ENCODE results near the gene GPATCH3. TPM values are rescaled to one million over a fixed set of nuclear protein-coding genes. Genes with fewer than 3 reads are reported as not detected.

GPATCH3 gene
- total RNA-seq, 1 donor from 2014 or later = 7.9 TPM

- intact Hi-C loops (cut with micrococcal nuclease) = no loop called here
- no peaks in the 10 kb centered on the region for H3K9me3 ChIP-seq (replicated peaks)
- H3K27me3 ChIP-seq (ENCODE audit: low read depth) = no peaks in the 10 kb centered on the region
- H3K27ac ChIP-seq (replicated peaks) = no peak within 1 kb of the TSS
- peak within 1 kb of the TSS; percentile 75 for H3K4me3 ChIP-seq
- DNase-seq = no peak
- no peaks in the 10 kb centered on the region for H3K36me3 ChIP-seq
- H3K4me1 ChIP-seq = peaks cover 21% of the 10 kb centered on the region
- no peak for TF ChIP-seq CTCF (IDR thresholded peaks at IDR 0.05; ENCODE audit: borderline replicate concordance)
Observed at GRCh38 chr1:26862781-26863684, 37.2 kb downstream of the GPATCH3 start, which contains the start of gene SFN. SFN (plus strand) TSS chr1:26863149; CDS start chr1:26863213, 64 bp downstream.

GRCh38 chr1:26861889-26862378 lies 38.3 kb downstream of the GPATCH3 start:
- Histone ChIP-seq H3K9me3 (replicated peaks) (no peaks in the 10 kb centered on the region), H3K4me1 (peaks cover 21% of the 10 kb centered on the region), H3K36me3 (peaks cover 4% of the 10 kb centered on the region), H3K4me3 (no peak overlapping the region), H3K27ac (replicated peaks) (no peak overlapping the region), H3K27me3 (ENCODE audit: low read depth) (no peaks in the 10 kb centered on the region)
- no peak for TF ChIP-seq CTCF (IDR thresholded peaks at IDR 0.05; ENCODE audit: borderline replicate concordance)
- intact Hi-C loops (cut with micrococcal nuclease) = no loop called here
- DNase-seq = no peak

GRCh38 chr1:26861286-26861701 lies 39.0 kb downstream of the GPATCH3 start:
- intact Hi-C loops (cut with micrococcal nuclease) = no loop called here
- TF ChIP-seq CTCF (IDR thresholded peaks at IDR 0.05; ENCODE audit: borderline replicate concordance) = no peak
- no peak for DNase-seq
- Histone ChIP-seq H3K27me3 (ENCODE audit: low read depth) (no peaks in the 10 kb centered on the region), H3K36me3 (peaks cover 8% of the 10 kb centered on the region), H3K27ac (replicated peaks) (no peak overlapping the region), H3K4me1 (peaks cover 21% of the 10 kb centered on the region), H3K4me3 (no peak overlapping the region), H3K9me3 (replicated peaks) (no peaks in the 10 kb centered on the region)

- H3K27ac ChIP-seq (replicated peaks) = no peak overlapping the region
- DNase-seq = no peak
- intact Hi-C loops (cut with micrococcal nuclease) = no loop called here
- H3K27me3 ChIP-seq (ENCODE audit: low read depth) = no peaks in the 10 kb centered on the region
- TF ChIP-seq CTCF (IDR thresholded peaks at IDR 0.05; ENCODE audit: borderline replicate concordance) = no peak
- peaks cover 5% of the 10 kb centered on the region for H3K4me1 ChIP-seq
- no peaks in the 10 kb centered on the region for H3K9me3 ChIP-seq (replicated peaks)
- peaks cover 30% of the 10 kb centered on the region for H3K36me3 ChIP-seq
- H3K4me3 ChIP-seq = no peak overlapping the region
Observed at GRCh38 chr1:26858891-26859640, 41.2 kb downstream of the GPATCH3 start.

- no peak for TF ChIP-seq CTCF (IDR thresholded peaks at IDR 0.05; ENCODE audit: borderline replicate concordance)
- H3K4me3 ChIP-seq = no peak overlapping the region
- DNase-seq = no peak
- H3K36me3 ChIP-seq = peaks cover 40% of the 10 kb centered on the region
- peaks cover 2% of the 10 kb centered on the region for H3K4me1 ChIP-seq
- no peaks in the 10 kb centered on the region for H3K27me3 ChIP-seq (ENCODE audit: low read depth)
- intact Hi-C loops (cut with micrococcal nuclease) = no loop called here
- no peaks in the 10 kb centered on the region for H3K9me3 ChIP-seq (replicated peaks)
- no peak overlapping the region for H3K27ac ChIP-seq (replicated peaks)
Observed at GRCh38 chr1:26858160-26858559, 42.1 kb downstream of the GPATCH3 start.

Data from left ventricle myocardium inferior (tissue), 1 donor.